Endothelial cell of umbilical vein (primary cell): ENCODE measurements around the gene CHRNB1. TPM values are rescaled to one million over a fixed set of nuclear protein-coding genes. Genes with fewer than 3 reads are reported as not detected.

Source experiments
- BruUV-seq: library from RNA; stranded (reverse); fragments of 400-500 nt; replicated peaks from 2 replicates; lab custom pipeline; 2021; lab: Mats Ljungman, UMichigan
- CTCF ChIA-PET: fragments of 300-600, 350-600 bp; sonication (Branson Sonifier 250); formaldehyde crosslinking; loops from one replicate; lab custom pipeline; 2021; ENCODE audit warnings: antibody characterized with exemption, inconsistent platforms; lab: Charles Lee
- POLR2A ChIA-PET: fragments of 300-600, 350-600 bp; sonication (Branson Sonifier 250); formaldehyde crosslinking; loops from one replicate; lab custom pipeline; 2021; ENCODE audit warnings: antibody characterized with exemption, inconsistent platforms; lab: Charles Lee
- DNase-seq: peaks from one replicate; pipeline ENCODE4 v3.0.0-alpha.2; 2011; ENCODE audit warnings: low read depth, low spot score
- FAIRE-seq: peaks from 2 replicates; lab custom pipeline; 2011; peaks lifted over from hg19 to GRCh38; lab: Jason Lieb, UNC
- H2AFZ ChIP-seq: 2 replicates; pipeline ENCODE4 v1.6.0; 2012; ENCODE audit warnings: low read depth, low read length, control low read depth, inconsistent platforms
- H3K27ac ChIP-seq: 2 replicates; pipeline ENCODE4 v1.5.1; 2011; ENCODE audit warnings: low read depth, mild to moderate bottlenecking, control low read depth, low read length, moderate library complexity; ENCODE audit not compliant: insufficient read depth
- H3K27me3 ChIP-seq, 2 experiments: 2 replicates each; pipeline versions ENCODE4 v1.6.0 to v1.6.1; 2011; ENCODE audit warnings: low read length in 2 of 2, mixed read lengths in 1 of 2; ENCODE audit not compliant: control insufficient read depth in 2 of 2, insufficient read depth in 2 of 2
- H3K36me3 ChIP-seq, 2 experiments: 2 replicates in 1 of 2; 3 replicates in 1 of 2; pipeline ENCODE4 v1.5.1; 2011; ENCODE audit warnings: low read length in 2 of 2, mild to moderate bottlenecking in 1 of 2, moderate library complexity in 1 of 2; ENCODE audit not compliant: control insufficient read depth in 2 of 2, insufficient read depth in 2 of 2; ENCODE audit errors: extremely low read depth in 1 of 2
- H3K4me1 ChIP-seq: 3 replicates; pipeline ENCODE4 v1.5.1; 2011; ENCODE audit warnings: mild to moderate bottlenecking, low read length; ENCODE audit not compliant: control insufficient read depth, insufficient read depth; ENCODE audit errors: extremely low read depth
- H3K4me2 ChIP-seq: 2 replicates; pipeline ENCODE4 v1.6.1; 2011; ENCODE audit warnings: low read length, control low read depth, mixed read lengths; ENCODE audit not compliant: insufficient read depth
- H3K4me3 ChIP-seq, 3 experiments: fragments of 200-600 bp in 1 of 3; sonication (generic), shearing (Covaris generic) in 1 of 3; replicated peaks in 1 of 3; 2 replicates each; pipeline ENCODE4 v1.5.1; 2011 to 2016; ENCODE audit warnings: control low read depth in 3 of 3, low read length in 3 of 3, mild to moderate bottlenecking in 2 of 3, inconsistent platforms in 1 of 3, low read depth in 1 of 3, moderate library complexity in 1 of 3; ENCODE audit not compliant: insufficient read depth in 1 of 3
- H3K79me2 ChIP-seq: 2 replicates; pipeline ENCODE4 v1.6.0; 2012; ENCODE audit warnings: low read length, inconsistent platforms; ENCODE audit not compliant: control insufficient read depth, insufficient read depth
- H3K9ac ChIP-seq: replicated peaks from 2 replicates; pipeline ENCODE3; 2011; ENCODE audit warnings: low read length, control low read depth; ENCODE audit not compliant: insufficient read depth; ENCODE audit errors: extremely low read depth
- H3K9me1 ChIP-seq: replicated peaks from 3 replicates; pipeline ENCODE4 v1.6.0; 2011; ENCODE audit warnings: mild to moderate bottlenecking, low read length; ENCODE audit not compliant: control insufficient read depth, insufficient read depth; ENCODE audit errors: extremely low read depth
- H3K9me3 ChIP-seq: replicated peaks from 2 replicates; pipeline ENCODE4 v1.5.1; 2012; ENCODE audit warnings: low read length, inconsistent platforms; ENCODE audit not compliant: control insufficient read depth, insufficient read depth
- H4K20me1 ChIP-seq: replicated peaks from 2 replicates; pipeline ENCODE3; 2011; ENCODE audit warnings: mild to moderate bottlenecking, low read length; ENCODE audit not compliant: control insufficient read depth, insufficient read depth; ENCODE audit errors: extremely low read depth
- CTCF ChIP-seq, 2 donors: IDR thresholded peaks; 1 replicate in 1 of 2; 2 replicates in 1 of 2; pipeline ENCODE4 v1.5.1; 2011; ENCODE audit warnings: low read length in 2 of 2, mild to moderate bottlenecking in 2 of 2, moderate library complexity in 2 of 2, control low read depth in 1 of 2, inconsistent platforms in 1 of 2, low read depth in 1 of 2; ENCODE audit not compliant: insufficient read depth in 1 of 2; ENCODE audit errors: extremely low read depth in 1 of 2
- EZH2 ChIP-seq: IDR thresholded peaks from 2 replicates; pipeline ENCODE4 v1.6.1; 2012; ENCODE audit warnings: borderline replicate concordance, low read depth, mild to moderate bottlenecking, moderate library complexity, low read length, inconsistent platforms; ENCODE audit not compliant: severe bottlenecking
- FOS ChIP-seq: IDR thresholded peaks from 2 replicates; pipeline ENCODE4 v1.6.1; 2011; ENCODE audit warnings: mild to moderate bottlenecking, low read length, moderate library complexity, borderline replicate concordance; ENCODE audit not compliant: insufficient read depth
- GATA2 ChIP-seq: IDR thresholded peaks from 2 replicates; pipeline ENCODE4 v1.7.0; 2011; ENCODE audit warnings: low read depth, mild to moderate bottlenecking, moderate library complexity, mixed read lengths, low read length; ENCODE audit not compliant: insufficient read length, insufficient read depth
- JUN ChIP-seq: IDR thresholded peaks from 2 replicates; pipeline ENCODE4 v1.6.1; 2011; ENCODE audit warnings: borderline replicate concordance, low read depth; ENCODE audit not compliant: insufficient read length, insufficient read depth
- MAX ChIP-seq: IDR thresholded peaks from 2 replicates; pipeline ENCODE4 v1.6.1; 2011; ENCODE audit not compliant: insufficient read depth, insufficient read length
- MYC ChIP-seq: IDR thresholded peaks from one replicate; pipeline ENCODE4 v1.6.1; 2011; ENCODE audit warnings: mild to moderate bottlenecking, low read depth, low read length
- POLR2A ChIP-seq: IDR thresholded peaks from 2 replicates; pipeline ENCODE4 v1.6.1; 2012; ENCODE audit warnings: low read depth, mild to moderate bottlenecking, control low read depth, low read length
- POLR2AphosphoS5 ChIP-seq: IDR thresholded peaks from 2 replicates; pipeline ENCODE4 v1.6.1; 2012; ENCODE audit warnings: low read depth, mild to moderate bottlenecking, control low read depth, low read length, moderate library complexity; ENCODE audit not compliant: insufficient read depth
- dilution Hi-C: fragments of 300-500 bp; cut with MboI; formaldehyde crosslinking; loops from one replicate; pipeline ENCODE4 v1.15.0; 2019; ENCODE audit warnings: low sequenced_read_pairs; ENCODE audit not compliant: extremely low pct_ligation_motif_present
- intact Hi-C: fragments of 100-400 bp; cut with micrococcal nuclease; formaldehyde crosslinking; loops from one replicate; pipeline ENCODE4 v1.10.0; 2022
- polyA plus RNA-seq, 4 experiments: library from polyadenylated mRNA; depleted of rRNA in 3 of 4; stranded (reverse) in 3 of 4; unstranded in 1 of 4; fragments of >200 nt; gene quantifications; 2 replicates each; pipeline versions ENCODE4 v1.2.1 to v1.2.3, GENCODE V29; 2011 to 2012; ENCODE audit warnings: missing spikeins in 1 of 4
- total RNA-seq: library from RNA; stranded (reverse); gene quantifications from 2 replicates; pipeline ENCODE4 v1.2.3, GENCODE V29; 2021

The CHRNB1 gene
- total and polyA plus RNA-seq, 2 donors (not counting 3 experiments of a cell fraction or from before 2014, with no cell fraction given), result 5.6 to 9.3 TPM

- intact Hi-C loops, result no loop called here
- CTCF ChIA-PET, result no interaction called here
- FAIRE-seq, result no peak
These were observed 30.0 kb upstream of the CHRNB1 start for GRCh38 chr17:7414837-7415236.

GRCh38 chr17:7415784-7416183, 29.1 kb upstream of the CHRNB1 start:
- TF ChIP-seq EZH2 (no peak), JUN (no peak), MYC (no peak), POLR2A (no peak), POLR2AphosphoS5 (no peak), CTCF (IDR thresholded peaks at IDR 0.05; ENCODE audit: extremely low read depth in 1 of 2, insufficient read depth in 1 of 2, low read depth in 1 of 2, low read length in 2 of 2) (no peak), MAX (no peak), FOS (no peak), GATA2 (no peak)
- Histone ChIP-seq H2AFZ (no peak overlapping the region), H3K4me3 (no peak overlapping the region), H4K20me1 (no peaks in the 10 kb centered on the region), H3K27ac (no peak overlapping the region), H3K4me2 (no peak overlapping the region), H3K9me1 (no peaks in the 10 kb centered on the region), H3K79me2 (no peaks in the 10 kb centered on the region), H3K9ac (no peak overlapping the region), H3K27me3 (no peaks in the 10 kb centered on the region), H3K9me3 (no peaks in the 10 kb centered on the region), H3K36me3 (peaks cover 0 to 2% of the 10 kb centered on the region in 2 experiments), H3K4me1 (no peaks in the 10 kb centered on the region)
- FAIRE-seq, result no peak
- dilution Hi-C loops (no loop called here), intact Hi-C loops (no loop called here)
- CTCF ChIA-PET, result interaction anchor here (2.2 kb wide), 1 partner anchor 12 kb away, joined by 6 read pairs; the partner anchor contains the start of gene TMEM256
- DNase-seq, result no peak
- no TSS peak for BruUV-seq
- POLR2A ChIA-PET, result no interaction called here

More at GRCh38 chr17:7414837-7415236, 30.0 kb upstream of the CHRNB1 start:
- DNase-seq, result no peak
- TF ChIP-seq POLR2AphosphoS5 (no peak), FOS (no peak)
- Histone ChIP-seq H3K4me1 (no peaks in the 10 kb centered on the region), H3K79me2 (no peaks in the 10 kb centered on the region), H3K9me3 (no peaks in the 10 kb centered on the region), H3K36me3 (peaks cover 0 to 7% of the 10 kb centered on the region in 2 experiments), H3K4me3 (no peak overlapping the region), H3K27ac (no peak overlapping the region), H2AFZ (no peak overlapping the region), H3K9ac (no peak overlapping the region), H3K27me3 (no peaks in the 10 kb centered on the region), H3K4me2 (no peak overlapping the region), H4K20me1 (no peaks in the 10 kb centered on the region), H3K9me1 (no peaks in the 10 kb centered on the region)
- POLR2A ChIA-PET, result no interaction called here
- dilution Hi-C loops, result no loop called here
- no TSS peak for BruUV-seq
